Hindlimb muscle (tissue), 1 donor: ENCODE results near the gene HHAT. TPM values are rescaled to one million over a fixed set of nuclear protein-coding genes. Genes with fewer than 3 reads are reported as not detected.
"Not testable (repeated sequence)": the region's sequence is repeated elsewhere in the genome, so short reads cannot be mapped to it uniquely, and the experiment has no call there.

Experiments
- DNase-seq: peaks from one replicate; pipeline ENCODE4 v3.0.0-alpha.2; 2013
- polyA plus RNA-seq: library from polyadenylated mRNA; unstranded; fragments of 120-200 nt; gene quantifications from one replicate; pipeline ENCODE4 v1.2.1, GENCODE V29; 2013; ENCODE audit not compliant: insufficient read length

The HHAT gene
- polyA plus RNA-seq, 1 donor: 4.6 TPM

DNA sequence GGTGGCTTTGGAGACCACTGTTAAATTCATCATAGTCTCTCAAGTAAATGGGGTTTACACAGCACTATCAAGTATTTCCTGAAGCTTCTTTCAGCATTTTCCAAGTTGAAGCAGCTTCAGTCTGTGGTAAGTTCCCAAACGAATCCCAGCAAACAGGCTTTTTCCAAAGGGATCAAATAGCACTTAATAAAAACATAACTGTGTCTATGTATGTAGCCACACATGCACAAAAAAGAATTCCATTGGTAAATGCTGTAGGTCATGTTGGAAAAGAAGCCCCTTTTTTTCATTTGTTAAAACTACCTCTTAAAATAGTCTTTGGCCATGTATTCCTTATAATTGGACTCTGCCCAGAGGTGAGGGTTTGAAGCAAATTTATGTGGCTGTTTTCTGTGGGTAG, 69.8 kb downstream of the HHAT start:
- DNase-seq: peak; percentile 42

DNA sequence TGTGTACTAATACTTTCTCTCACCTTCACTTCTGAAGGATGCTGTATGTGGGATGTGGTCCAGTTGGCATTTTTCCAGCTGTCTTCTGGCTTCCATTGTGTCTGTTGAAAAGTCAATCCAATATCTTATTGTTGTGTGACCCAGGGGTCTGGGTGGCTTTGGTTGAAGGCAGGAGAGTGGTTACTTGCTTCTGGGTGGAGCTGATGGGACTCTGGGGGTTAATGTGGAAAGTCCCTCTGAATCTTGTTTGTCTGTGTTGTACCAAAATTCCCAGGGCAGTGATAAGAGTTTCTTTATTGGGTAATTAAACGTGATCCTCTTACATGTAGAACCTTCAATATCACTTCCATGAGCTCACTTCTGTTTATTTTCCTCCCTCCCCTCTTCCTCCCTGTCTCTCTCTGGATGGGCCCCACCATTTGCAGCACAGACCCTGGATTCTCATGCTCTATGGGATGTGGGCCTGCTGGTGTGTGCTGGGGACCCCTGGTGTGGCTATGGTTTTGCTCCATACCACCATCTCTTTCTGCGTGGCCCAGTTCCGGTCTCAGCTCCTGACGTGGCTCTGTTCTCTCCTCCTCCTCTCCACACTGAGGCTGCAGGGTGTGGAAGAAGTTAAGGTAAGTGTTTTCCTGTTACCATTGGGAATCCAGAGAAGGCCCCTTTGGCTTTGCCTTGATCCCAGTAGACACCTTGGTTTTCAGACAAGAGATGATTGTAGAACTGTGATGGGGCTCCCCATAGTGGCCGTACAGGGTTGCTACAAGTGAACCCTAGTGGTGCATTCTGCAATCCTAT, 71.5 kb downstream of the HHAT start:
- DNase-seq: no peak

DNA sequence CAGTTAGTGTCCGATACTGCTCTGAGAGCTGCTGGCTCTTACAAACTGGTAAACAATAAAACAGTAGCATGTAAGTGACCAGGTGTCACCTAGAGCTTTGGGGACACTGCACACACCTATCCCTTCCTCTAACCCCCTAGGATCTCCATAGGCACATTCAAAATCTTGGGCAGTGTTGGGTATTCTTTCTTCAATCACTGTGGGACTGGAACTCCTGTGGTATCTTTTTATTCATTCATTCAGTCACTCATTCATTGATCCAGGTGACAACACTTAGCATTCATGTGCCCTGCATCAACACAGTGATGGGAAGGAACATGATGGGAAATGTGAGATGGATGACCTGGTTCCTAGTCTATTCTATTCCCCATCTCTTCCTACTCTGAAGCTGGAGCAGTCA, 73.9 kb downstream of the HHAT start:
- DNase-seq: no peak

DNA sequence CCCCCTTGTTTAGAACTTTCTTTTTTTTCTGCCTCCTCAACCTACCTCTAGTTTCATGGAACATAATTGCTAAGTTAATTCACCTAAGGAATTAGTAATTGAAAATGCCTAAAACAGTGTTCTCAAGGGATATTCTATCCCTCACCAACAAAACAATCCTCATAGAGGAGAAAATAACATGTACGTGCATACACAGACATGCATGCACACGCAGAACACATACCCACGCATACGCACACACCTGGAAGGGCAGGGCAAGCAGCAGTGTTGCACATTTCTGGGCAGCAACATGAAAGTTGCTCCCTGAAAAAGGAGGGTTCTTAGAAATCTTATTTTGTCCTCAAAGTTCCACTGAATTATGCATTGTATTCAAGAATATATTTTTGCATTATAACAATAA, 76.6 kb downstream of the HHAT start:
- no peak for DNase-seq

DNA sequence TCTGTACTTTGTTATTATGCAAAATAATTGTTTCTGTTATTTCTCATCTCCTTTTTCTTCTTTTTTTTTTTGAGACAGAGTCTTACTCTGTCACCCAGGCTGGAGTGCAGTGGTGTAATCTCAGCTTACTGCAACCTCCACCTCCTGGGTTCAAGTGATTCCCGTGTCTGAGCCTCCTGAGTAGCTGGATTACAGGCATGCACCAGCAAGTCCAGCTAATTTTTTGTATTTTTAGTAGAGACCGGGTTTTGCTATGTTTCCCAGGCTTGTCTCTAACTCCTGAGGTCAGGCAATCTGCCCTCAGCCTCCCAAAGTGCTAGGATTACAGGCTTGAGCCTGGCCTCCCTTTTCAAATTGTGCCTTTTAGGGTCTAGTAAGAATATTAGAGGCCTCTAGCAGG, 77.6 kb downstream of the HHAT start:
- DNase-seq: not testable (repeated sequence)

DNA sequence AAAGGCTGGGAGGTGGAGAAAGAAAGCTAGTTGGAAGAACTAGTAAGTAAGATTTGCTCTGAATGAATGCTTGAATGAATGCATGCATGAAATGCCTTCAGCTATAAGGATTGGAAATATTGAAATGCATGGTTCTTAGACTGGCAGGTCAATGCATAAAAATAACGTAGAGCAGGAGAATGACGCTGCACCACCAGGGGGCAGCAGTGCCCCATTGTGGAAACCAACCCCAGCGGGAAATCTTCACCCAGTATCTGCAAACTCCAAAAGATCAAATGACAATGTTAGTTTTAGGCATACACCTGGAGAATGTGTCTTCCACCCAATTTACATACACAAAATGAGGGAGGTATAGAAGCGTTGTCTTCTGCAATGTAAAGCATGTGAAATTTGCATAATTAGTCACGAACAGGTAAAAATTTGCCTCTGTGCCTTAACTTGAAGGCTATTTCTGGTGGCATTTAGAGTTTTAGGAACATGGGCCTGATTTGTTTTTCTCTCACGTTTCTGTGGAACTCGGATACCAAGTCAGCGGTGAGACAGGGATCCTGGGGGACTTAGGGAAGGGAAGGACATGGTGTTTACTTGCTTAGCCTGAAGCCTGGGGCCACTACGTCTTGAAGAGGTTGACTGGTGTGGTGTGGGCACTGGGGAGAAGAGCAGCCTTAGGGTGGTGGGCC, 78.6 kb downstream of the HHAT start:
- DNase-seq: peak; percentile 68

DNA sequence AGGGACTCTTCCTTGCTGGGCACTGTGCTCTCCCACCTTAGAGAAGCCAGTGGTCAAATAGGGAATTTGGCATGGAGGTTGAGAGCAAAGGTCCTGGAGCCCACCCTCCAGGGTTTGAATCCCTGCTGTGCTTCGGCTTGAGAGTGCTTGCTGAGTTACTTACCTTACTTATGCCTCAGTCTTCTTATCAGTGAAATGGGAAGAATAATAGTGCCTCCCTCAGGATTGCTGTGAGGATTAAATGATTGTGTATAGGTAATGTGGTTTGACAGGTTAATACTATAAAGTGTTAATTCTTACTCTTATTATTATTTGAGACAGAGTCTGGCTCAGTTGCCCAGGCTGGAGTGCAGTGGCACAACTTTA, 79.2 kb downstream of the HHAT start:
- no peak for DNase-seq

DNA sequence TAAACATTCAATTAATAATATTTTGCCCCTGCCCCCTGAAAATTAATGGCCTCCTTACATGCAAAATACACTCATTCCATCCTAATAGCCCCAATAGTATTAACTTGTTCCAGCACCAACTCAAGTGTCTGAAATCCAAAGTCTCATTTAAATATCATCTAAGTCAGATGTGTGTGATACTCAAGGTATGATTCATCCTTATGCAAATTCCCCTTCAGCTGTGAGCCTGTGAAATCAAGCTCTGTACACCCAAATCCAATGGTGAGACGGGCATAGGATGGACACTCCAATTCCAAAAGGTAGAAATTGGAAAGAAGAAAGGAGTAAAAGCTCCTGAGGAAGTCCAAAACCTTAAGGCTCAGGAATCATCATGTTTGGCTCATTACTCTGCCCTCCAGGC, 83.5 kb downstream of the HHAT start:
- DNase-seq: no peak

DNA sequence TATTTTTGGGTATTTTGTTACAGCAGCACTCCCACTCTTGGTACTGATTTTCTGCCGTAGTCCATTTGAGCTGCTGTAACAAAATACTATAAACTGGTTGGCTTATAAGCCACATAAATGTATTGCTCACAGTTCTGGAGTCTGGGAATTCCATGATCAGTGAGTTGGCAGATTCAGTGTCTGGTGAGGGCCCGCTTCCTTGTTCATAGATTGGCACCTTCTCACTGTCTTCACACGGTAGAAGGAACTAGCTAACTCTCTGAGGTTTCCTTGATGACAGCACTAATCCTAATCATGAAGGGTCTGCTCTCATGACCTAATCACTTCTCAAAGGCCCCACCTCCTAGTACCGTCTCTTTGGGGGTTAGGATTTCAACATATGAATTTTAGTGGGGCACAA, 85.2 kb downstream of the HHAT start:
- DNase-seq: no peak

DNA sequence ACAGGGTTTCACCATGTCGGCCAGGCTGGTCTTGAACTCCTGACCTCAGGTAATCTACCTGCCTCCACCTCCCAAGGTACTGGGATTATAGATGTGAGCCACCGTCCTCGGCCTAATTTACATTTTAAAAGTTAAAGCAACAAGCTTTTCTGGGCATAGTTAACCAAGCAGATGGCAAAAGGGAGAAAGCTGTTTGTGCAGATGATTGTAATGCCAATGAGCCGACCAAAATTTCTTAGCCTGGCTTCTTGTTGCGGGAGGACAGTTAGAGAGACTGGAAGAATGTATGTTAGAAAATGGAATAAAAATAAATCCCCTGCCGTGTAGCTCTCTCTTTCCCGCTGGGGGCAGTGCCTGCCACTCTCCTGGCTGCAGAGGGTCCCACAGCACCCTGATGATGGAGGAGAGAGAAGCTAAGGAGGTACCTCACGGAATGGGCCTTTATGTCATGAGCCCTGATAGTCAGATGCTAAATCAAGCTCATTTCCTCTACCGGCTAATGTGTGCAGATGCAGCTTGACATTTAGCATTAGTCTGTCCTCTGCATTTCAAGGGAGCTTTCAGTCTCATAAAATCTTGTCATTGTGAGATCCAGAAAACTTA, 87.2 kb downstream of the HHAT start:
- no peak for DNase-seq

DNA sequence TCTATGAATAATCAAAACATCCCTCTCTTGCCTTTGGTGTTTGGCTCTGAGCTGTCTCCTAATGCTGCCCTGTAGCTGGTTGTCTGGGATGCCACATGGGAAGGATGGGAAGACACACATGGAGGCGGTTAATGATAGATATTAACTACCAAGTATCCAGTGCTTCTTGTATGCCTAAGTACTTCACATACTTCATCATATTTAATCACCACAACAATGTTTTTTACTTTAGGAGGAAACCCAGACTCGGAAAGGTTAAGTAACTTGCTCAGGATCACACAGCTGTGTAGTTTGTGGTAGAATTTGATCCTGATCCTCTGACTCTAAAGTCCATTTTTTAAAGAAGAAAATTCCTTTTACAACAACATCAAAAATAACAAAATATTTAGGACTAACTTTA, 88.0 kb downstream of the HHAT start:
- DNase-seq: no peak

DNA sequence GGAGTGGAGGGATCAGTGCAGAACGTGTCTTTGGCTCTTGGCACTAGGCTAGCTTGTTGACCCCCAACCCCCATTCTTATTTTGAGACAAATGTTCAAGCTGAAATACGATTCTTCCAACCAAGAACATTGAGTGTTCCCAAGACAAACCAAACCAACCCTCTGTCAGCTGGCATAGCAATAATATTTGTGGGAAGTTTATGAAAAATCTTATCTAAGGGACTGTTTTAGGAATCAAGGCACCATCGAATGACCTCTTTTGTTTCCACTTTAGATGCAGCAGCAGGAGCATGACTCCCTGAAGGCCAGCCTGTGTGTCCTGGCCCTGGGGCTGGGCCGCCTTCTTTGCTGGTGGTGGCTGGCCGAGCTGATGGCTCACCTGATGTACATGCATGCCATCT, 89.2 kb downstream of the HHAT start:
- DNase-seq: no peak

DNA sequence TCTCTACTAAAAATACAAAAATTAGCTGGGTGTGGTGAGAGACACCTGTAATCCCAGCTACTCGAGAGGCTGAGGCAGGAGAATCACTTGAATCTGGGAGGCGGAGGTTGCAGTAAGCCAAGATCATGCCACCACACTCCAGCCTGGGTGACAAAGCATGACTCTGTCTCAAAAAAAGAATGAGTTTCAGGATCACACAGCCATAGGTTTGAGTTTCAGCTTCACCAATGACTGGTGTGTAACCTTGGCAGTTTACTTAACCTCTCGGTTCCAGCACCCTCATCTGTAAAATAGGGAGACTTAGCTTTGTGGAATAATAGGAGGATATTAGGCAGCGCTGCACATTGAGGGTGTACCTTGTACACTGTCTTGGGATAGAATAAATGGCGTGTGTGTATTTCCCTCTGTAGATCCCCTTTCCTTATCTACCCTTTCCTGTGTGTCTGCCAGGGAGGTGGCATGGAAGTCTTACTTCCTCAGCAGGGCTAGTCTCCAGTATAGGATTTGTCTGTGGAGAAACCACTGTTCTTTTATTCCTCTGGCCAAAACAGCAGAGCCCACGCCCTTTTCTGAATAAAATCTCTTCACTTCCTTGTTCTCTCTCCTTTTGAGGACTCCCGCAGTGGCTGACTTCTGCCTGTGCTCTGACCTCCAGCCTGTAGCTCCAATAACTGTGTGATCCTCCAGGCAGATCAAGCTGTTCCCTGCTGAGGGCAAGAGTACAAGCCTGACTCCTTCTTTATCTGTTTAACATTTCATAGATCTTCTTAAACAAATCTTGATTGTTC, 90.4 kb downstream of the HHAT start:
- DNase-seq: no peak

DNA sequence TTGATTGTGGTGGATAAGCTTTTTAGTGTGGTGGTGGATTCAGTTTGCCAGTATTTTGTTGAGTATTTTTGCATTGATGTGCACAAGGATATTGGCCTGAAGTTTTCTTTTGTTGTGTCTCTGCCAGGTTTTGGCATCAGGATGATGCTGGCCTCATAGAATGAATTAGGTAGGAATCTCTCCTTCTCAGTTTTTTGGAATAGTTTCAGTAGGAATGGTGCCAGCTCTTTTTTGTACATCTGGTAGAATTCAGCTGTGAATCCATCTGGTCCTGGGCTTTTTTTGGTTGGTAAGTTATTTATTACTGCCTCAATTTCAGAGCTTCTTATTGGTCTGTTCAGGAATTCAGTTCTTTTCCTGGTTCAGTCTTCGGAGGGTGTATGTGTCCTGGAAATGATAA, 98.0 kb downstream of the HHAT start:
- DNase-seq: not testable (repeated sequence)

DNA sequence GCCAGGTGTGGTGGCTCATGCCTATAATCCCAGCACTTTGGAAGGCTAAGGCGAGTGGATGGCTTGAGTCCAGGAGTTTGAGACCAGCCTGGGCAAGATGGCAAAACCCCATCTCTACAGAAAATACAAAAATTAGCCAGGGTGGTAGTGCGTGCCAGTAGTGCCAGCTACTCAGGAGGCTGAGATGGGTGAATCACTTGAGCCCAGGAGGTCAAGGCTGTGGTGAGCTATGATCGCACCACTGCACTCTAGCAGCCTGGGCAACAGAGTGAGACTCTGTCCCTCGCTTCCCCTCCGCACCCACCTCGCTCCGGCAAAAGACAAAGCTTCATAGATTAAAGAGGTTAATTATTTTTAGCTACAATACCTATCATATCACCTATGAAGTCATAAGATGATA, 100.0 kb downstream of the HHAT start:
- DNase-seq: no peak

DNA sequence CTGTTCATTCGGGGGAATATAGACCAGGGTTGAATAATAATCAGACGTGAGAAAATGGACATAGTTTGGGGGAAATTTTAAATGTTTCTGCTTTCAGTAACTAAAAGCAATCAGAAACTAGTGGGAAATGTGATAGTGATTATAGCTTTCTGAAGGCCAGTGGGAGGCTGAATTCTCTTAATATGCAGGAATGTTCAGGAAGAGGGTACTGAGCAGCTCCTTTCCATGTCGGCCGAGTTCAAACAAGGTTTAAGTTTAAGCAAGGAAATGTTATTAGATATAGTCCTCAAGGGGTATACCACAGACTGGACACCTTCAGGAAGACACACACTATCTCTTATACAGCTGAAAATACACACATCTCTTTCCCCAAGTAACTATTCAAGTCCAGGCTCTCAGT, 105.5 kb downstream of the HHAT start:
- DNase-seq: no peak

DNA sequence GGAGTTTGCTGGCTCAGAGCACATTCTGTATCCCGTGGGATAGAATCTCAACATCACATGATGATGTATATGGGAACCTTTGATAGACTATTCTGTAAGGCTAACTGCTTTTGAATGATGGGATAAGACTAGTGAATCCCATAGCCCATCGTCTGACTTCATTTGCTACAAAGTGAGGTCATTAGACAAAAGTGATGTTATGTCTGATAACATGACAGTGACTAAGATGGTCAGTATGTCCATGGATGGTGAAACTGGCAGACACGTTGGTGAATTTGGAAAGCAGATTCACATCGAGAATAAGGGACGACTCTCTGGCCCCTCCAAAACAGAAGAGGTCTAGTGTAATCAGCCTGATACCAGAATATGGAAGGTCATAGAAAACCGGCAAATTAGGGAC, 108.4 kb downstream of the HHAT start:
- DNase-seq: no peak

DNA sequence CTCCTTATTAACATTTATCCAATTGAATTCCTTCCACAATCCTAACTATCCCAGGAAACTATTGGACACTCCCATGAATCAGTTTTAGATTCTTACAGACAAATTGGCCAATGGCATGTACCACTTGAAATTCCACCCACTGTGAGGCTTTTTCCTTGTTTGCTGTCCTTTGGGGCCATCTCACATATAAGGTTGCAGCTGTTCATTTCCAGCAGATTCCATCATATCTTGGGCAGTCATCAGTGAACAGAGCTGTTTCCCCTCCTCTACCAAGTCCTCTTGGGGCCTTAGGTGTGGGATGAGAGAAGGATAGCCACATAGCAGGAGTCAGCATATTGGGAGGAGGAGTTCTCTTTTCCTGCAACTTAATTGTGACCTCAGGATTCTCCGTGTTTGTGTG, 109.1 kb downstream of the HHAT start:
- DNase-seq: no peak

DNA sequence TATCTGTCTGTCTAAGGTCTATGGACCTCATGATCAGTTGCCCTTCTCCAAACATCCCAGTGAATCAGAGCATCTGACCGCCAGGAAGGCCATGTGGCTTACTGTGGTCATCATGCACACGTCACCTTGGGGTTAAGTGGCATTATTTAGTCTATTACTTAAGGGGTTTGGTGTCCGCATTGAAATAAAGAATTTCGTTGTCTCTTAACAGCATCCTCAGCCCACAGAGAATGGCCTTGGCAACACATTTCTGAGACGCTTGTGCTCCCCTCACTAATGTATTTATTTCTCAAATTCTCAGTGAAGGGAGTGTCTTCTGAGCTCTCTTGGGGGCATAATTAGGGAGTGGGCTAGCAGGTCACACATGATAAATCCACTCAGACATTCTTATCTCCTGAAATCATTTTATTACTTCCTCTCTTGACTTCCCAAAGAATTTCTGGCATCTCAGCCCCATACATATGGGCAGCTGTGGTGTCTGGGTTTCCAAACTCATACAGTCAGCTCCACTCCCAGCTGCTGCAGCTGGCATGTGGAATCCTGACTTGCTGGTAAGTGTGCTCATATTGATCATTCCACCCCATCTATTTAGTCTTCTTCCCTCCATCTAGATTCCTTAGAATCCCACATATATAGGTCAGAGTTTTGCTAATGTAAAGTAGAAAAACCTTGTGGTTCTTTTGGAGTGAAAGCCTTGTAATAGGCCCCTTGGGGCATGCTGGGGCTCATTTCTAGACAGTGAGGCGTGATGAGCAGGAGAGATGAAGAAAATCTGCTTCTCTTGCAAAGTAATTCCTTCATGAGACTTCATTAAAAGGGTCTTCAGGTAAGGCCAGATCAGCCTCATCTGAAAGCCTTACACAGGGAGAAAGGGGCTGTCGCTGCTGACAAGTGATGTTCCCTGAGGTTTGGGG, 110.5 kb downstream of the HHAT start:
- DNase-seq: peak; percentile 35

DNA sequence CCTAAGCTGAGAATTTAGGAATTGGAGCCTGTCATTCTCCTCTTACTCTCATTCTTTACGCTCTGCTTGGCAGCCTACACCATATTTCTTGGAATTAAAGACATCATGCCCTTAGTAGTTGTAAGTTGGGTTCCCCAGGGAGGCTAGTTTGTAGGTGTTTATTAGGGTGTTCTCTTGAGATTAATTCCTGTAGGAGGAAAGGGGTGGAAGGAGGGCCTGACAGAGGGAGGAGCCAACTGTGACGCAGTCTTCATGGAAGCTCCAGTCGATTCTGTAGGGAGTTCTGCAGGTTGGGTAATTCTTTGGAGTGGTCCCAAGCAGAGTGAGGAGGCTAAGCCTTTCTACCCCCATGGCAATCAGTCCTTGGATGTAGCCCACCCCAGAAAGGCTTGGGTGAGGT, 111.4 kb downstream of the HHAT start:
- no peak for DNase-seq

DNA sequence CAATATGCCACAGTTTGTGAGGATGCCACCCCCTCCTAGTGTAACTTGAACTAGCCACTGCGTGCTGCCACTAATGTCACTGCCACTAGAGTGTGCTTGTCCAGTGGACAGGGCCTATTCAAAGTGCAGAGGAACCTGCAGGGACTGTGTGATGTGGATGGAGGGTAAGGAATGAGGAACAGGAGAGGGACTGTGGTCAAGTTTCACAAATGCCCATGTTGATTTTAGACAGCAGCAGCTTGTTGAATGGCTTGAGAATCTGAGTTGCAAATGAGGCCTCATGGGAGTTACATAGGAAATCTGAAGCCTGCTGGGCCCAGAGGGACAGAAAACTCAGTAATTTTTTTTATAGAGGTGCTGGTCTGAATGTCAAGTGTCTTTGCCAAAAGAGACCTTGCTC, 112.3 kb downstream of the HHAT start:
- DNase-seq: no peak

DNA sequence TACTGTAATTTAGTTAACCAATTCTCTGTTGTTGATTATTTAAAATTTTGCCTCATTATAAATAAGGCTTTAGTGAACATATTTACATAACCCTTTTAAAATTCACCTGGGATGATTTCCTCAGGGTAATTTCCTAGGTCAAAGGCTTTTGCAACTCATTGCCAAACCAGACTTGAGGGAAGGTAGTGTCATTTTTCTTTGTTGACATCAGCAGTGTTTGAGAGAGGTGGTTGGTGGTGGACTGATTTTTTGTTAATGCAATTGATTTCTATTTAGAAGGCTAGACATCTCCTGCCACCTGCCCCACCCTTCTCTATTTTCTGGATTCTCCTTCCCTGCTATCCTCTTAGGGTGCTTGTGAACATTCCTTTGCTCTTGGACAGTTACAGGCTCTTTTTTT, 116.8 kb downstream of the HHAT start:
- DNase-seq: no peak
